PC-3 (cell line): ENCODE results near the gene C17orf67.
A peak's percentile ranks its signal among the peaks of the same experiment; 100 is the strongest.

ENCODE experiments used
- CTCF ChIP-seq: fragments of 300-600 bp; sonication (generic); conservative IDR thresholded peaks from 2 replicates; pipeline ENCODE4 v1.5.1; 2017; ENCODE audit warnings: antibody characterized with exemption, low read depth, mild to moderate bottlenecking, low read length
- EZH2phosphoT487 ChIP-seq: fragments of 300-600 bp; sonication (generic); IDR thresholded peaks from 2 replicates; pipeline ENCODE4 v1.6.1; 2018; ENCODE audit warnings: mild to moderate bottlenecking, antibody characterized with exemption, low read length, borderline replicate concordance

- TF ChIP-seq EZH2phosphoT487 (no peak), CTCF (peak; percentile 97)
Measured at GRCh38 chr17:56779898-56780777, 53.6 kb downstream of the C17orf67 start.
